Measurements from ENCODE around the gene UPP2. TPM values are rescaled to one million over a fixed set of nuclear protein-coding genes. Genes with fewer than 3 reads are reported as not detected.

Gene UPP2
- total RNA-seq, 1 experiment from 2014 or later = not detected

DNA sequence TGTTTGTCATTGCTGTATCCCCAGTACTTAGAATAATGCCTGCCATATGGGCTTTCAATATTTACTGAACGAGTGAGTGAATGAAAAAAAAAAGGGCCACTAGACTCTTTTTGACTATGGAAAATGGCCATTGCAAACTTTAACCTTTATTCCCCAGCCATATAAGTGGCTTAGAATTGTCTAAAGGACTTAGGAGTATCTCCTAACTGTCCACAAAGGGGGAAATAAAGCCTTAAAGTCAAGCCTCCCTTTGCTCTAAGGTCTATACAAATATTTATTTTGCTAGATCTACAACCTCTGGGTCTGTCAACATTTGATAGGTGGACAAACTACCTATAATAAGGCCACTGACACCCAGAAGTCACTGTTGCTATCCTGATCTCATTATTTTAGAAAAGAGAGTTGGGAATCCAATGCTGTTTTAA lies 25.7 kb downstream of the UPP2 start:
- no TSS peak for BruUV-seq (replicated peaks)
- CTCF ChIA-PET = no interaction called here
- H3K9me3 Mint-ChIP-seq (ENCODE audit: low read depth, unreplicated experiment) = peaks cover 6% of the 10 kb centered on the region
- intact Hi-C loops (cut with micrococcal nuclease; ENCODE audit: unreplicated experiment) = no loop called here
- peak overlapping the region; percentile 93 for H3K27ac Mint-ChIP-seq (ENCODE audit: unreplicated experiment)
- H3K36me3 Mint-ChIP-seq (ENCODE audit: insufficient read depth, unreplicated experiment) = peaks cover 13% of the 10 kb centered on the region
- DNase-seq = no peak
- no peaks in the 10 kb centered on the region for H3K27me3 Mint-ChIP-seq (ENCODE audit: unreplicated experiment)
- no peak overlapping the region for H3K4me3 Mint-ChIP-seq (ENCODE audit: low read depth, unreplicated experiment)
- TF ChIP-seq, protein P1, sequence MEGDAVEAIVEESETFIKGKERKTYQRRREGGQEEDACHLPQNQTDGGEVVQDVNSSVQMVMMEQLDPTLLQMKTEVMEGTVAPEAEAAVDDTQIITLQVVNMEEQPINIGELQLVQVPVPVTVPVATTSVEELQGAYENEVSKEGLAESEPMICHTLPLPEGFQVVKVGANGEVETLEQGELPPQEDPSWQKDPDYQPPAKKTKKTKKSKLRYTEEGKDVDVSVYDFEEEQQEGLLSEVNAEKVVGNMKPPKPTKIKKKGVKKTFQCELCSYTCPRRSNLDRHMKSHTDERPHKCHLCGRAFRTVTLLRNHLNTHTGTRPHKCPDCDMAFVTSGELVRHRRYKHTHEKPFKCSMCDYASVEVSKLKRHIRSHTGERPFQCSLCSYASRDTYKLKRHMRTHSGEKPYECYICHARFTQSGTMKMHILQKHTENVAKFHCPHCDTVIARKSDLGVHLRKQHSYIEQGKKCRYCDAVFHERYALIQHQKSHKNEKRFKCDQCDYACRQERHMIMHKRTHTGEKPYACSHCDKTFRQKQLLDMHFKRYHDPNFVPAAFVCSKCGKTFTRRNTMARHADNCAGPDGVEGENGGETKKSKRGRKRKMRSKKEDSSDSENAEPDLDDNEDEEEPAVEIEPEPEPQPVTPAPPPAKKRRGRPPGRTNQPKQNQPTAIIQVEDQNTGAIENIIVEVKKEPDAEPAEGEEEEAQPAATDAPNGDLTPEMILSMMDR (IDR thresholded peaks at IDR 0.05; ENCODE audit: unreplicated experiment) = no peak
- H3K4me1 Mint-ChIP-seq (ENCODE audit: low read depth, unreplicated experiment) = peaks cover 79% of the 10 kb centered on the region

DNA sequence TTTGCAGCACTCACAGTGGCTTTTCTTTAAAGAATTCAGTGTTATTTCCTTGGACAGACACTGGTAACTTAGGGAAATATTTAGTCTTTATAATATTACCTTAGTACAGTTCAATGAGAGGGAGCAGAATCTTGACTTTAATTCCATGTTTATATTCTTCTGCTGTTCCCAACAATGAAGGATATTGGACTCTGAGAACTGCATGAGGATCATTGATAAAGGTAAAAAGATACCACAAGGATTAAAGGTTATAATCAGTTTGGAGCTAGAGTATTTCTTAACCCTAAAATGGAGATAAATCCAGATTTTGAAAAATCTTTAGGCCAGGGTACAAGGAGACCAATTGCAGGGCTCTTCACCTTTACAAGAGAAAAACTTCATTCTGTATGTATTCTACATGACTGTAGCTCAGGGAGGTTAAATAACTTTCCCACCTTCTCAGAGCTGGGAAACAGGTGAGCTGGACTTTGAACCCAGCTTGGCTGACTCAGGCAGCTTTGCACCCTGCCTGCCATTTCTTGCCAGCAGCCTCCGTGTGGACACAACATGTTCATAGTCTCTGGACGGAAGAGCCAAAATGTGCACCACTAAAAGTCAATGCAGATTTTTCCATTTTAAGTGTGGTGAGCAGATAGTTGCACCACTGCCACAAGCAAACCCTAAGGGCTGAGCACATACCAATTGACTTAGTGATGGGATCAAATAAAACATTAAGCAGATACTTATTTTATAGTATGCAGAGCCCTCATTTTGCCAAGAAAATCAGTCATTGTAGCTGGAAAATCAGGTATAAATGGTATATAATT lies 26.7 kb downstream of the UPP2 start:
- DNase-seq = peak; percentile 78
- Mint-ChIP-seq H3K4me1 (ENCODE audit: low read depth, unreplicated experiment) (peaks cover 88% of the 10 kb centered on the region), H3K27ac (ENCODE audit: unreplicated experiment) (peak overlapping the region; percentile 93)

GRCh38 chr2:158129037-158129436 lies 27.4 kb downstream of the UPP2 start:
- H3K4me3 Mint-ChIP-seq (ENCODE audit: low read depth, unreplicated experiment) = no peak overlapping the region
- TF ChIP-seq, protein P1 (IDR thresholded peaks at IDR 0.05; ENCODE audit: unreplicated experiment) = no peak
- intact Hi-C loops (cut with micrococcal nuclease; ENCODE audit: unreplicated experiment) = no loop called here
- peak overlapping the region; percentile 93 for H3K27ac Mint-ChIP-seq (ENCODE audit: unreplicated experiment)
- no peaks in the 10 kb centered on the region for H3K27me3 Mint-ChIP-seq (ENCODE audit: unreplicated experiment)
- peaks cover 15% of the 10 kb centered on the region for H3K36me3 Mint-ChIP-seq (ENCODE audit: insufficient read depth, unreplicated experiment)
- peaks cover 10% of the 10 kb centered on the region for H3K9me3 Mint-ChIP-seq (ENCODE audit: low read depth, unreplicated experiment)
- BruUV-seq (replicated peaks) = no TSS peak
- H3K4me1 Mint-ChIP-seq (ENCODE audit: low read depth, unreplicated experiment) = peaks cover 89% of the 10 kb centered on the region
- CTCF ChIA-PET = interaction anchor here (1.0 kb wide), 1 partner anchor 95 kb away, joined by 3 read pairs; no protein-coding TSS in a partner anchor
- no peak for DNase-seq

More for the DNA sequence above, 26.7 kb downstream of the UPP2 start:
- Mint-ChIP-seq H3K9me3 (ENCODE audit: low read depth, unreplicated experiment) (peaks cover 10% of the 10 kb centered on the region), H3K36me3 (ENCODE audit: insufficient read depth, unreplicated experiment) (peaks cover 15% of the 10 kb centered on the region), H3K4me3 (ENCODE audit: low read depth, unreplicated experiment) (no peak overlapping the region), H3K27me3 (ENCODE audit: unreplicated experiment) (no peaks in the 10 kb centered on the region)
- CTCF ChIA-PET = interaction anchor here (0.7 to 1.0 kb wide), 2 partner anchors 82 to 94 kb away, joined by 3 to 4 read pairs; no protein-coding TSS in a partner anchor
- intact Hi-C loops (cut with micrococcal nuclease; ENCODE audit: unreplicated experiment) = no loop called here
- BruUV-seq (replicated peaks) = no TSS peak
- TF ChIP-seq, protein P1 (IDR thresholded peaks at IDR 0.05; ENCODE audit: unreplicated experiment) = no peak

- intact Hi-C loops (cut with micrococcal nuclease; ENCODE audit: unreplicated experiment) = loop anchor here (5.0 kb wide), 1 partner anchor 326 kb away; the partner anchor contains the start of genes CCDC148 and PKP4
- H3K36me3 Mint-ChIP-seq (ENCODE audit: insufficient read depth, unreplicated experiment) = peaks cover 15% of the 10 kb centered on the region
- H3K27me3 Mint-ChIP-seq (ENCODE audit: unreplicated experiment) = no peaks in the 10 kb centered on the region
- peak; percentile 65 for DNase-seq
- H3K27ac Mint-ChIP-seq (ENCODE audit: unreplicated experiment) = peak overlapping the region; percentile 93
- peaks cover 79% of the 10 kb centered on the region for H3K4me1 Mint-ChIP-seq (ENCODE audit: low read depth, unreplicated experiment)
- CTCF ChIA-PET = interaction anchor here (0.6 to 3.4 kb wide), 6 partner anchors 11 to 630 kb away, joined by 3 to 14 read pairs (median 4); no protein-coding TSS in a partner anchor
- TF ChIP-seq, protein P1 (IDR thresholded peaks at IDR 0.05; ENCODE audit: unreplicated experiment) = no peak
- peaks cover 5% of the 10 kb centered on the region for H3K9me3 Mint-ChIP-seq (ENCODE audit: low read depth, unreplicated experiment)
- peak overlapping the region; percentile 38 for H3K4me3 Mint-ChIP-seq (ENCODE audit: low read depth, unreplicated experiment)
- BruUV-seq (replicated peaks) = no TSS peak
Observed at GRCh38 chr2:158130832-158131473, 29.3 kb downstream of the UPP2 start.

Measured in Calu3 (cell line).